Fibroblast of skin of back (primary cell): Measurements from ENCODE around the gene NRTN. TPM values are rescaled to one million over a fixed set of nuclear protein-coding genes. Genes with fewer than 3 reads are reported as not detected.
"Not testable (repeated sequence)": the region's sequence is repeated elsewhere in the genome, so short reads cannot be mapped to it uniquely, and the experiment has no call there.

Experiments used
- DNase-seq: peaks from one replicate; pipeline ENCODE4 v3.0.0-alpha.2; 2013
- polyA plus RNA-seq, 2 experiments: library from polyadenylated mRNA; unstranded; fragments of 120-200 nt; gene quantifications; one replicate each; pipeline ENCODE4 v1.2.1, GENCODE V29; 2013; ENCODE audit not compliant: insufficient read length in 2 of 2

The NRTN gene, protein sequence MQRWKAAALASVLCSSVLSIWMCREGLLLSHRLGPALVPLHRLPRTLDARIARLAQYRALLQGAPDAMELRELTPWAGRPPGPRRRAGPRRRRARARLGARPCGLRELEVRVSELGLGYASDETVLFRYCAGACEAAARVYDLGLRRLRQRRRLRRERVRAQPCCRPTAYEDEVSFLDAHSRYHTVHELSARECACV
- 0.22 TPM for polyA plus RNA-seq (2013, experiment 1 of 2; ENCODE audit: insufficient read length)
- polyA plus RNA-seq (2013, experiment 2 of 2; ENCODE audit: insufficient read length): not detected

DNA sequence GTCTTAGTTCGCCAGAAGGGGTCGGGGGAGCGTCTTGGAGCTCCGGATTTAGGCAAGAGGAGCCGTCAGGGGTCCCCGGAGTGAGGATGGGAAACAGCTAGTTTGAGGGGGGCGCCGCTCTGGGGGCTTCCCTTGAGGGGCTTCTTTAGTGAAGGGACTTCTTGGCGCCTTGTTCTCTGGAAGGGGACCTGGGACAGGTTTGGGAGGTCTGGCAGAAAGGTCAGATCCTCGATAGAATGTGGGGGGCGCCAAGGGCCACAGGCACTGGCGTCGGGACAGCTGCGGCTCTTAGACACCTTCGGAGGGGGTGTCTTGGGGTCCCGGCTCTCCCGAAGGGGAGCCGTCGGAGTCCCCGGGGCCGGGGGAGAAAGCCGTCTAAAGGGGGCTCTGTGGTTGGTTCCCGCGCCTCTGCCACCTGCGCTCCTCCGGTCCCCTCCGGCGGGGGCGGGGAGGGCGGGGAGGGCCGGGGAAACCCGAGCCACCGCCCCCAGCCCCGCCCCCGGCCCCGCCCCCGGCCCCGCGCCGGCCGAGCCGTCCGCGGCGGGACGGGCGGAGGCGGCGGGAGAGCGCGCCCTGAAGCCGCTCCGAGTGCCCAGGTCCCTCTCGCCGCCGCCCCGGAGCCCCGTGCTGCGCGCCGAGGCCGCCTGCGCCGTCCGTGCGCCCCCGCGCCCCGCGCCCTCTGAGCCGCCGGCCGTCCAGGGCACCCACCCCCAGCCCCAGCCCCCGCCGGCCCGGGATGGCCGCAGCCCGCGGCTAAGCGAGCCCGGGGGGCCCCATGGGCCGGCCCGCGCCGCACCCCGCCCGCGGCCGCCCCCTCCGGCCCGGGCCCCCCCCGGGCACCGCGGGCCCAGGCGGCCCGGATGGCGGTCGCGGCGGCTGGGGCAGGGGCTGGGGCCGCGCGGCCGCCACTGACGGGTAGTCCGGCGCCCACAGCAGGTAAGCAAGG is at the start of gene NRTN:
NRTN (plus strand) TSS at position 552 of the 946 bp plus-strand sequence. CDS start 19,099 bp downstream, outside the sequence.
- DNase-seq: no peak

DNA sequence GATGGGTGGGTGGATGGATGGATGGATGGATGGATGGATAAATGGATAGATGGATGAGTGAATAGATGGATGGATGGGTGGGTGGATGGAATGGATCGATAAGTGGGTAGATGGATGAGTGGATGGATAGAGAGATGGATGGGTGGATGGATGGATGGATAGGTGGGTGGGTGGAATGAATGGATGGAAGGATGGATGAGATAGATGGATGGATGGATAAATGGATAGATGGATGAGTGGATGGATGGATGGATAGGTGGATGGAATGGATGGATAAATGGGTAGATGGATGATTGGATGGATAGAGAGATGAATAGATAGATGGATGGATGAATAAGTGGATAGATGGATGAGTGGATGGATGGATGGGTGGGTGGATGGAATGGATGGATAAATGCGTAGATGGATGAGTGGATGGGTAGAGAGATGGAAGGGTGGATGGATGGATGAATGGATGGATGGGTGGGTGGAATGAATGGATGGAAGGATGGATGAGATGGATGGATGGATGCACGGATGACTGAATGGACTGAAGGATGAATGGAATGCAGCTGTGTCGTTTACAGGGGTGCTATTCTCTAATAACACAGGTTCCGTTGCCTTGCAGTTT is 42.2 kb upstream of the NRTN start:
- no peak for DNase-seq

DNA sequence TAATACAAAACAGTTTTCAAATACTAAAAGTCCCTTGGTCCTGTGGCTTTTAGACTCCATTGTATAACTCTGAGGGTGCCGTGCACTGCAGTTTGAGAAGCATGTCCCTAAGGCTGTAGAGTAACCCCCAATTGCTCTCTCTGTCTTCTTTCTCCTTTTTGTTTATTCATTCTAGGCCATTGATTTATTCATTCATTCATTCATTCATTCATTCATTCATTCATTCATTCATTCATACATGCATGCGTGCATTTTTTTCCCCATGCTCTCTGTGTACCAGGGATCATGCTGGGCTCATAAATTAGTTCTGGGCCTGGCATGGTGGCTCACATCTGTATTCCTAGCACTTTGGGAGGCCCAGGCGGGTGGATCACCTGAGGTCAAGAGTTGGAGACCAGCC is 39.6 kb upstream of the NRTN start:
- no peak for DNase-seq

DNA sequence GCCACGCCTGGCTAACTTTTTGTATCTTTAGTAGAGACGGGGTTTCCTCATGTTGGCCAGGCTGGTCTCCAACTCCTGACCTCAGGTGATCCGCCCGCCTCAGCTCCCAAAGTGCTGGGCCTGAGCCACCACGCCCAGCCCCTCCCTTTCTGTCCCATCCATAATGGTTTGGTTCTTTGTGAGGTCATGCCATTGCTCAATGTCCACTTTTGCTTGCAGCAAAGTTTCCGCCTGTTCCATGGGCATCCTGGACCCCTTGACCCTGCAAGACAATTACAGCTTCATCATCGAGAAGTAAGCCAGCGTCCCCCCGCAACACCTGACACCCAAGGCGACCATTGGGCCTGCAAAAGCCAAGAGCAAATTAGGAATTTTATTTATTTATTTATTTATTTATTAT is 36.9 kb upstream of the NRTN start:
- DNase-seq: no peak

DNA sequence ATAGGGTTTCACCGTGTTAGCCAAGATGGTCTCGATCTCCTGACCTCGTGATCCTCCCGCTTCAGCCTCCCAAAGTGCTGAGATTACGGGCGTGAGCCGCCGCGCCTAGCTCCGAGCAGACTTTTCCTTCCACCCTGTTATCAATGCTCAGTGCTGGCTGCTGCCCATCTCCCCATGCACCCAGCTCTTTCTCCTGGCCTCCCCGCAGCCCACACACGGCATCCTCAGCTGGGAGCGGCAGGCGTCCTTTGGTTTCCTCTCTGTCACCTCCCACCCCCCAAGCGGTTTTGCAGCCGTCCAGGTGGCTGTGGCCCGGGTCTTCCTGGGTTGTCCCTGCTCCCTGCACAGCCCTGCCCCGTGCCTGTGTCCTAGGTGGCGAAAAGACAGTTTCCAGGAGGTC is 32.5 kb upstream of the NRTN start:
- DNase-seq: no peak

DNA sequence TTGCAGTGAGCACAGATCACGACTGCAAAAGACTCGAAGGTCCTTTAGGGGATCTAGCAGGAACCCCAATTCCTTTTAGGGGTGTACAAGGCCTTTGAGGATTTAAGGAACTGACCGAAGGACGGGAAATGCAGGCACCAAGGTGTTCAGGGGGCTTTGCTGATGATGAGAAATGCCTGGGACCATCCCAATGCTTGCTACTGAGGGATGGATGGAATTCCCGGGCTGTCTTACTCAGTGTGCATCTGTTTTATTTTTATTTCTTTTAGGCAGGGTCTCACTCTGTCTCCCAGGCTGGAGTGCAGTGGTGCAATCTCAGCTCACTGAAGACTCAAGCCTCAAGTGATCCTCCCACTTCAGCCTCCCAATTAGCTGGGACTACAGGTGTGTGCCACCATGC is 31.6 kb upstream of the NRTN start:
- no peak for DNase-seq

DNA sequence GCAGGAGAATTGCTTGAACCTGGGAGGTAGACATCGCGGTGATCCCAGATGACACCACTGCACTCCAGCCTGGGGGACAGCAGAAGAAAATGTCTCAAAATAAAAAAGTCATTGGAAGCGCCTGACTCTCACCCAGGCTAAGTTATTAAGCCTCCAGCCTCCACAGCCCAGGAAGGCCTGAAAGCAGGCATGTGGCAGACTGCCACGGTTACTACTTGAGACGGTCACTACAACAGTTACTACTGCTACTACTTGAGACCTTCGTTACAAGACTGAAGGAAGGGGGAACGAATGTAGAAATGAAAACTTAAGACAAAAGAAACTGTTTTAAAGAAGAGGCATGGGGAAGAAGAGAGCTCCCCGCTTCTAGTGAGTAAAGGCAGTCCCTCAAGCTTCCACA is 29.9 kb upstream of the NRTN start:
- DNase-seq: no peak

DNA sequence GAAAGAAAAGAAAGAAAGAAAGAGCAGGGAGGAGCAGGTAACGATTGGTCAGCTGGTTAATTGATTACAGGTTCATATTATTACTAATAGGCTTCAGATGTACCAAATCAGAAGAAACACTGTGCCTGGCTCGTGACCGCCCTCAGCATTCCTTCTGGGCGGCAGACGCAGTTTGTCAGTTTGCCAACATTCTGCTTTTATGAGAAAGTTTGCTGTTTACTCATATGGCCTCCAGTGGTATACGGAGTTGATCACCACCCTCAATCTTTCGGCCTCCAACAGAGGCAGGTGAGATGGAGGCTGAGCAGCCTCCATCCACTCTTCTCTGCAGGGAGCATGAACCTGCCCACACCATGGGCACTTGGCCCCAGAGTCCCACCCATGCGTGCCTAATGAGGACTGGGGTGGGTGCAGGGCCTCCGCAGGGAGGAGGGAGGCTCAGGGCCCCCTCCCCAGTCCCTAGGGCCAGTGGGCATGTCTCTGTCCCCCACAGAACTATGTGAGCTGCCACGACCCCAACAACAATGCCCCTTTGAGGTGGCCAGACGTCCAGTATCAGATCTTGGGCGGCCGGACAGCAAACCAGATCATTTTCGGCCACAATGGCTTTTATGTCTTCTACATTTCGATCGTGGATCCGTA is 29.1 kb upstream of the NRTN start:
- peak; percentile 61 for DNase-seq

DNA sequence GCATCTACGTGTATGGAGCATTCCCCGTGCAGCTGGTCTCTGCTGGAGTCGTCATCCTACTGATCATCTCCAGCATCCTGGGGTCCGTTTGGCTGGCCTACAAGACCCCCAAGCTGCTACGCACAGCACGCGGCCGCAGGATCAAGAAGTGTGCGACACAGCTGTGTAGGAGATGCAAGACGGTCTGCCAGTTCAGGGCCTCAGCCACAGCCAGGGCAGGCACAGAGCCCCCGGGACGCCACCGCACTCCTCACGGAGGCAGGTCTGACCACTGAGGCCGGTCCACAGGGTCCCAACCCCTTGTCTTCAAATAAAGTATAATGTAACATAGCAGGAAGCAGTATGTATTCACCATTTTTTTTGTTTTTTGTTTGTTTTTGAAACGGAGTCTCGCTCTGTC is 26.5 kb upstream of the NRTN start:
- DNase-seq: no peak

DNA sequence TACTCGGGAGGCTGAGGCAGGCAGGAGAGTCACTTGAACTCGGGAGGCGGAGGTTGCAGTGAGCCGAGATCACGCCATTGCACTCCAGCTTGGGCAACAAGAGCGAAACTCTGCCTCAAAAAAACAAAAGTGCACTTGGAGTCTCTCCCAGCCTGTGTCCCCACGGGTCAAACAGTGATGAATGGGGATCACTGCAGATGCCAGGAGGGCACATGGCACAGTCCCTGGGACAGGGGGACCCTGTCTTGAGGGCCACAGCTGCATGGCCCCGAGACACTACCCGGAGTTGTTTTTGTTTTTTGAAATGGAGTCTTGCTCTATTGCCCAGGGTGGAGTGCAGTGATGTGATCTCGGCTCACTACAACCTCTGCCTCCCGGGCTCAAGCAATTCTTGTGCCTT is 24.0 kb upstream of the NRTN start:
- not testable (repeated sequence) for DNase-seq

DNA sequence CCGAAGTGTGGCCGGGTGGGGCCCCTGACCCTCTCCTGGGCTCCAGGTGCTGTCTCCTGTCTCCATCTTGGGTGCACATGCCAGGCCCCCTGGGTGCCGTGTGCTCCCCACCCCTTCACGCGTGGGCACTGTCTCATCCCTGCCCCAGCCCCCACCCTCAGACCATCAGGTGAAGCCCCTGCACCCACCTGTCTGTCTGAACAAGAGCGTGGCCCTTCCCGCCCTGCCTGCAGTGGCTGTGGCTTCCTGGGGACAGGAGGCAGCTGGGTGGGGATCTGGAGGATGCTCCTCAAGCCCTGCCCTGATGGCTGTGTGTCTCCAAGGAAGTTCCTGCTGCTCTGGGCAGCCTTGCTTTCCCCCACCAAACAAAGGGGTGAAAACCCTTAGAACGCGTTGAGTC is 22.5 kb upstream of the NRTN start:
- DNase-seq: no peak

DNA sequence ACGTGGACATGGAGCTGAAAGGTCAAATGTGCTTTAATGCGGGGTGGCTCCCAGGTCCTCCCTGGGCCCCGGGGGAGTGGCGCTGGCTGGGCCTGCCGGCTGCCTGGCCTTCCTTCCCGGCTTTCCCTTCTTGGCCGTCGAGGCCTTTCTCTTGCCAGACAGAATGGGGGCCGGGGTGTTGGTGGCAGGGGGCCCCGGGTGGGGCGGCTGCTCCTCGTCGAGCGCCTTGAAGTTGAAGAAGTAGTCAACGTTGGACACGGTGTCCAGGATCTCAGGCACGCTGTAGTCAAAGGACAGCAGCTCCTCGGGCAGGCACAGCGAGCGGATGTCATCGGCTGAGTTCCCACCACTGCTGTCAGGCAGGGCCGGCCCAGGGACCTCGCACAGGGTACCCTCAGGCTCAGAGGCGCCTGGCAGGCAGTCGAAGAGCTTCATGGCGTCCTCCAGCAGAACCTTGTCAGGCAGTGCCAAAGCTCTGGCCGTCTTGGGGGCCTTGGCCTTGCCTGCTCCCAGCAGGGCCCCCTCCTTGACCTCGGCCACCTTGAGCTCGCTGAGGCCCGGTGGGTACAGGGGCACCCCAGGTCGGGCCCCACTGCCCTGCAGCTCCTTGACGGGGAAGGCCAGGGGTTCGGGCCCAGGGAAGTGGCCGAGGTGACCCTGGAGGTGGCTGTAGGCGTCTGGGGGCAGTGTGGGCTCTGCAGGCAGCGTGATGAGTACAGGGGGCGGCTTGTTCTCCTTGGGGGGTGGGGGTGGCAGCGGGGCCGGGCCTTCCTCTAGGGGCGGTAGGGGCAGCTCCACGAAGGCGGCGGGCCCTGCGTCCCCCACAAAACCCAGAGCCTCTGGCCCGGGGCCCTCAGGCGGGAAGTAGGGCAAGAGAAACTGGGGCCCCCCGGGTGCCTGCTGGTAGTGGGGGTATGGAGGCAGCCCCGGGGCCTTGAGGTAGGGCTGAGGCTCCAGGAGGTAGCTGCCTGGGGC is 21.6 kb upstream of the NRTN start:
- DNase-seq: no peak

DNA sequence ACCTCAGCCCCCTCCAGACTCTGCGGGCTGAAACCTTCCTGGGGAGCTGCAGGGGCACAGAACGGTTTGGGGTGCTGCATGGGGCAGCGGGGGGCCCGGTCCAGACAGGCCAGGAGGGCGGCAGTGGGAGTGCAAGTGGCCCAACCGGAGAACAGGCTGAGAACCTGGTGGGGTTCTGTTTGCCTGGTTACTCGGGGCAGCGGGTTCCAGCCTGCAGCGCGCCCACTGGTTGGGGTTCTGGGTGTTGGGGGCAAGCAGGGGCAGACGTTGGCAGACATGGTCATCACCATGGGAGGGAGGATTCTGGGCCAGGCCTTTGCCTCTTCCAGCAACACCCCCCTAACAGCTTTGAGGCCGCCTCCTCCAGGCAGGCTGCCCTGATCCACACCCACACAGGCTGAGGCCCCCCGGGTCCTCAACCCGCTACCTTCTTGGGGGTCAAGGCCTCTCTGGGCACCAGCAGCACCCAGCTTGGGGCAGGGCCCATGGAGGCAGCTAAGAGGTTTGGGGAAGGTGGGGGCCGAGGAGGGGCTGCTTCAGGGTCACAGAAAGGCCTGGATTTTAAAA is 20.2 kb upstream of the NRTN start, which contains the start of gene PRR22:
PRR22 (minus strand) TSS at position 166 of the 567 bp plus-strand sequence; CDS start at position 80, 86 bp downstream.
- DNase-seq: no peak

DNA sequence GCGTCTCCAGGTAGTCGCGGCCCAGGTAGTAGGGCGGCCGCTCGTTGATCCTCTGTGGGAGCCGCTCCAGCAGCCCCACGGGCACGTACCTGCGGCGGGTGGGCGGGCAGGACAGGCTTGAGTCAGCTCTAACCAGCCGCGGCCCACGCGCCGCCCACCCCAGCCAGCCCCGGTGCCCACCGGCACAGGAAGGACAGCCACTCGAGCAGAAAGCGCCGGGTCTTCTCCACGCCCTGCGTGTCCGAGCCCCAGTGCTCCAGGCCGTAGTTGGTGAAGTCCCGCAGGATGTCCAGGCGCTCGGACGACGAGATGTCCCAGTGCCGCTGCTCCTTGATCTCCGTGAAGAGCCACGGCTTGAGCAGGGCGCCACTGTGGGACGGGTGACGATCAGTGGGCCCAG is 19.4 kb upstream of the NRTN start:
- DNase-seq: no peak

DNA sequence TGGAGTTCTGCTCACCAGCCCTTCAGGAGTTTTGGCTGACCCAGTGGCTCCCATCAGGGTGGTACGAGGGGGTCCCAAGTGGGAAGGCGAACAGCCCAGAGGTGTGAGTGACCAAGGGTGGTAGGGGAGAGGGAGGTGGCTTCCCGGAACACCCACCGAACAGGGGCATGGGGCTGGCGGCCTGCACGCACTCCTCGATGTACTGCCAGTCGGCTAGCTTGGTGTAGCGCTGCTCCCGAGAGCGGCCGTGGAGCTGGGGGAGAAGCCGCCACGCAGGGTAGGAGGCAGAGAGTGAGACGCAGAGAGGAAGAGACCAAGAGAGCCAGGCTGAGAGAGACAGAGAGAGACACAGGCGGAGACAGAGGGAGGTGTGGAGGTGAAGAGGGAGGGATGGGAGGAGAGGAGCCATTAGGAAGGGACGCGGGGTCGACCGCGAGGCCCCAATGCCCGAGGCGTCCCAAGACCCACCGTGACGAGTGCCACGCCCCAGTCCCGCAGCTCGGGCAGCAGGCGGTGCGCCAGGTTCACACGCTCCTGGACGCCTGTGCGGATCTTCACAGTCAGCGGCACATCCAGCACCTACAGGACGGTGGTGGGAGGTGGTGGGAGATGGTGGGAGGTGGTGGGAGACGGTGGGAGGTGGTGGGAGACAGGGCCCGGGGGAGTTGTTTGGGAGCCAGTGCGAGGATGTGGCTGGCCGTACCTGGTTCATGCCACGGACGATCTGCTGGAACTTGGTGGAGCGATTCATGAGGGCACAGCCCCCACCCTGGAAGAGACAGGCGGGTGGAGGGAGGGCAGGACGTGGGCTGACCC is 18.1 kb upstream of the NRTN start:
- no peak for DNase-seq

DNA sequence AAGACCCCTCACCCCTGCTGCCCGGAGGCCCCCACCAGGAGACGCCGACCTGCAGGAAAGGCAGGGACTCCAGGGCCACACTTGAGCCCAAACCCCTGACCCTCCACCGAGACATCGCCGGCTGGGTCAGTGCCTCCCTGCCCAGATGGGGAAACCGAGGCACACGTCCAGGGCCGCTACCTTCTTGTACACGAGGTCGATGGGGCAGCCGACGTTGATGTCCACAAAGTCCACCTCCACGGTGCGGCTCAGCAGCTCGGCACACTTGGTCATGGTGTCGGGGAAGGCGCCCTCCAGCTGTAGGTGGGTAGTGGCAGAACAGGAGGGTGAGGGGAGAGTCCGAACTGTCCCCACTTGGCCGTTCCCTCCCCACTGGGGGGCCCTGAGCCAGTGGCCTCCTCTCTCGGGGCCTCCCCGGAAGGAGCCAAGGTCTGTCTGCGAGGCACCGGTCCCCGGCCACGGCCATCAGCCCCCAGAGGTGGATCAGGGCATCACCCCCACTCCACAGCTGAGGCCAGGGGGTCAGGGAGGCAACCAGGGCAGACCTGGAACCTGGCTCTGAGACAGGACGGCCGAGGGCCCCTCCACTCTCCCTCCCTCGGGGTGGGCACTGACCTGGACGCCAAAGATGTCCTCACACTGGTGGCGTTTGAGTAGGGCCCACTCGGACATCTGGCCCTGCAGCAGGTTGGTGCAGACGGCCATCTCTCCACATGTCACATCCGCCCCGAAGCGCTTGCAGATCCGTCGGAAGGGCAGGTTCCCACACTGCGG is 17.3 kb upstream of the NRTN start:
- DNase-seq: no peak

DNA sequence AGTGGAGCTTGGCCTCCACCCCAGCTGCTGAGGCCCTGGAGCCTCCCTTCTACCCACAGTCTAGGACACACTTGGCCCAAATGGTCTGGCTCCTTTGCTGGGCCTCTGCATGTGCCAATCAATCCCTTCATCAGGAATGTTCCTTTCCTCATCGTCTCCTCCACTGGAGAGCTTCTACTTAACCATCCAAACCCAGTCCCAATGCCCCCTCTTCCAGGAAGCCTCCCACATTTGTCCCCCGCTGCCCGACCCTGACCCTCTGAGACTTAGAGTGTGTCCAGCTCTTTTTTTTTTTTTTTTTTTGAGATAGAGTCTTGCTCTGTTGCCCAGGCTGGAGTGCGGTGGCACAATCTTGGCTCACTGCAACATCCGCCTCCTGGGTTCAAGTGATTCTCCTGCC is 16.4 kb upstream of the NRTN start:
- DNase-seq: no peak

DNA sequence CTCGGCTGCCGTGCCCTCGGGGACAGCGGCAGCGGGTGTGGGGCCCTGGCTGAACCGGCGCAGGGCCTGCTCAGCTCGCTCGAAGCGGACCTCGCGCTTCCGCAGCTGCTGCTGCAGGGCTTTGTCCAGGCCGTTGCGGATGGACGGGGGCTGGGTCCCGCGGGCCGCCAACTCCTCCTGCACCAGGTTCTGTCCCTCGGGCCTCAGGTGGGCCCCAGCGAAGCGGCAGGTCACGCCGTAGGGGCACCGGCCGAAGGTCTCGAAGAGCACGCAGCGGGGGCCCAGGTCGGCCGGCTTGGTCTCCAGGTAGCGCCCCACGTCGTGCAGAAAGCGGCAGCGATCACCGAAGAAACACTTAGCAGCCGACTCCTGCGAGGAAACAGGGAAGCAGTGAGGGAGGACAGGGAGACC is 15.5 kb upstream of the NRTN start:
- DNase-seq: no peak

DNA sequence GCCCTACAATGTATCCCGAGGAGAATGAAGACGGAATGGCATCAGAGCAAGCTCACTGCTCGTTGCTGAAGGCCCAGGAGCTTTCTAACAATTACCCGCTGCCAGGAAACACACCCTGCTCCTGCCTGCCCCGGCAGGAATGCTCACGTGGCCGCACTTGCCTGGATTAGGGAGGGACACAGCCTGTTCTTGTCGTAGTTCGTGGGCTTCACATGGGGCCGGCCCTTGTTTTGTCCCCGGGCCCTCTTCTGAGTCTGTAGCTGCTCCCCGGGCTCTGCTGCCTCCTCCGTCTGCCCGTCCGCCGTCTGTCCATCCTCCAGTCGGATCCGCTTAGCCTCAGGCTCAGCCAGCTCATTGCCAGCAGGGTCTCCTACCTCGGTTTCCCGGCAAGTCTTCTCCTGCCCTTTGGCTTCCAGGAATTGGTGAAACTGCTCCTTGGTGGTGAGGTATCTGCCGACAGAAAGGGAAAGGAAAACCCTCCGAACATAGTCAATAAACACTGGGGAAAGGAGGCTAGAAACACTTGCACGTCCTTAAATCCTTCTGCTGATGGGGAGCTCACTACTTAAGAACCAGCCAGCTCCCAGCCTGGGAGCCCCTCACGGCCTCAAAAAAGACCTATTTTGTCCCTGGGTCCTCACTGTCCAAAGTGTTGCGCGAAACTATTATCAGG is 14.8 kb upstream of the NRTN start:
- no peak for DNase-seq
